Measurements from ENCODE around the gene ST3GAL4.

DNA sequence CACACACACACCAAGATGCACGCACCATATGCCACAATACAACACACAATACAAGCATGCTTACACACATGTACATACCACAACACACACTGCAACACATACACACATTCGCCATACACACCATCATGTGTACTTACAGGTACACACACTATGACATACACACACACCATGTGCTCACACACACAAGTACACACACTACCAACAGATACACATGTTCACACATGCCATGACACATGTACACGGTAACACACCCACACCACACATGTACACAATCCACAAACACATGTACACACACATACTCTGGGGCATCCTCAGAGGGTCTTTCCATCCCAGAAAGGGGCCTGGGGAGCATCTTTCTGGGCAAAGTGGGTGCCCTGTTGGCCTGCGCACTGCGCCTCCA is 82.2 kb downstream of the ST3GAL4 start:
- TF ChIP-seq, protein P1, sequence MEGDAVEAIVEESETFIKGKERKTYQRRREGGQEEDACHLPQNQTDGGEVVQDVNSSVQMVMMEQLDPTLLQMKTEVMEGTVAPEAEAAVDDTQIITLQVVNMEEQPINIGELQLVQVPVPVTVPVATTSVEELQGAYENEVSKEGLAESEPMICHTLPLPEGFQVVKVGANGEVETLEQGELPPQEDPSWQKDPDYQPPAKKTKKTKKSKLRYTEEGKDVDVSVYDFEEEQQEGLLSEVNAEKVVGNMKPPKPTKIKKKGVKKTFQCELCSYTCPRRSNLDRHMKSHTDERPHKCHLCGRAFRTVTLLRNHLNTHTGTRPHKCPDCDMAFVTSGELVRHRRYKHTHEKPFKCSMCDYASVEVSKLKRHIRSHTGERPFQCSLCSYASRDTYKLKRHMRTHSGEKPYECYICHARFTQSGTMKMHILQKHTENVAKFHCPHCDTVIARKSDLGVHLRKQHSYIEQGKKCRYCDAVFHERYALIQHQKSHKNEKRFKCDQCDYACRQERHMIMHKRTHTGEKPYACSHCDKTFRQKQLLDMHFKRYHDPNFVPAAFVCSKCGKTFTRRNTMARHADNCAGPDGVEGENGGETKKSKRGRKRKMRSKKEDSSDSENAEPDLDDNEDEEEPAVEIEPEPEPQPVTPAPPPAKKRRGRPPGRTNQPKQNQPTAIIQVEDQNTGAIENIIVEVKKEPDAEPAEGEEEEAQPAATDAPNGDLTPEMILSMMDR (IDR thresholded peaks at IDR 0.05): no peak
- no peak for TF ChIP-seq POLR2AphosphoS5 (IDR thresholded peaks at IDR 0.05)
- TF ChIP-seq POLR2A (IDR thresholded peaks at IDR 0.05): no peak
